ENCODE results near the gene IFRD1.

Gene IFRD1

GRCh38 chr7:112449902-112450806, at the start of gene IFRD1:
IFRD1 (plus strand) TSS chr7:112450460; CDS start chr7:112450689, 229 bp downstream.
- peak; percentile 99 to 100 for DNase-seq

DNA sequence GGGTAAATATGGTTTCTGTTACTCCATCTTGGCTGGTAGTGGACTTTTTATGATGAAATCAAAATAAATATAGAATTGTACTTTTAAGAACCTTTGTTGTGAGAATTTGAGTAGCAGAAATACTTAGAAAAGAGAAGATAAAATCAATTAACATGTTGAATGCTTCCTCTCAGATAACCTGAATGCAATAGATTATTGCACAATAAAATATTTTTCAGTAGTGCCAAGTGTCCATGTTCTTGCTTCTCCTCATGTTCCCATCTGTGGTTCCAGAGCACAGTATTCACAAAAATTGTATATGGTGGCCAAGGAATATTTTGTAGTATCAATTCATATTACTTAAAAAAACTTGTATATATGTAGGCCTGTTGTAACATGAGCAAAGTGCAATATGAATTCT, 45.9 kb upstream of the IFRD1 start:
- no peak for DNase-seq

DNA sequence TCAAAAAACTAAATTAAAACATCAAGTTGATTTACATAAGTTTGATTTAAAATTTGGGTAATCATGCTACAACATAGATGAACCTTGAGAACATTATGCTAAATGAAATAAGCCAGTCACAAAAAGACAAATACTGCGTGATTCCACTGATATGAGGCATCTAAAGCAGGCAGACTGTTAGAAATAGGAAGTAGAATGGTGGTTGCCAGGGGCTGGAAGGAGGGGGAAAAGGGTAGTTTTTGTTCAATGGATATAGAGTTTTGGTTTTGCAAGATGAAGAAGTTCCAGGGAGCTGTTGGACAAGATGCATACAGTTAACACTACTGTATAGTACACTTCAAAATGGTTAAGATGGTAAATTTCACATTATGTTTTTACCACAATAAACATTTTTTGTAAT, 45.0 kb upstream of the IFRD1 start:
- DNase-seq, result no peak

GRCh38 chr7:112407261-112407660, 43.0 kb upstream of the IFRD1 start:
- no peak for DNase-seq

GRCh38 chr7:112410092-112410491, 40.2 kb upstream of the IFRD1 start:
- DNase-seq, result no peak

GRCh38 chr7:112411186-112411795, 39.0 kb upstream of the IFRD1 start:
- no peak for DNase-seq

- no peak for DNase-seq
These were observed 35.3 kb upstream of the IFRD1 start for GRCh38 chr7:112414855-112415490.

GRCh38 chr7:112416127-112416526, 34.1 kb upstream of the IFRD1 start:
- DNase-seq, result no peak

DNA sequence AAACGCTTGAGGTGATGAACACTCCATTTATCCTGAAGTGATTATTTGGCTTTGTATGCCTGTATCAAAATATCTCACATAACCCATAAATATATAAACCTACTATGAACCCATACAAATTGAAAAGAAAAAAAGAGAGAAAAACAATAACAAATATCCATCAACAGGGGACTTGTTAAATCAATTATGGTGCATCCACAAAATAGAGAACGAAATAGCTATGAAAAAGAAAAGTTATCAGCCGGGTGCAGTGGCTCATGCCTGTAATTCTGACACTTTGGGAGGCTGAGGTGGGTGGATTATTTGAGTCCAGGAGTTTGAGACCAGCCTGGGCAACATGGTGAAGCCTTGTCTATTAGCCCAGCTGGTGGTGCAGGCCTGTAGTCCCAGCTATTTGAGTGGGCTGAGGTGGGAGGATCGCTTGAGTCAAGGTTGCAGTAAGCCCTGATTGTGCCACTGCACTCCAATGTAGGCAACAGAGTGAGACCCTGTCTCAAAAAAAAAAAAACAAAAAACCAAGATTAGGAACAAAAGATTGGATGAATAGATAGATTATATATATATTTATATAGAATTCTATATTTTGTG, 30.6 kb upstream of the IFRD1 start:
- no peak for DNase-seq

- no peak for DNase-seq
These were observed 29.9 kb upstream of the IFRD1 start for GRCh38 chr7:112420236-112420861.

DNA sequence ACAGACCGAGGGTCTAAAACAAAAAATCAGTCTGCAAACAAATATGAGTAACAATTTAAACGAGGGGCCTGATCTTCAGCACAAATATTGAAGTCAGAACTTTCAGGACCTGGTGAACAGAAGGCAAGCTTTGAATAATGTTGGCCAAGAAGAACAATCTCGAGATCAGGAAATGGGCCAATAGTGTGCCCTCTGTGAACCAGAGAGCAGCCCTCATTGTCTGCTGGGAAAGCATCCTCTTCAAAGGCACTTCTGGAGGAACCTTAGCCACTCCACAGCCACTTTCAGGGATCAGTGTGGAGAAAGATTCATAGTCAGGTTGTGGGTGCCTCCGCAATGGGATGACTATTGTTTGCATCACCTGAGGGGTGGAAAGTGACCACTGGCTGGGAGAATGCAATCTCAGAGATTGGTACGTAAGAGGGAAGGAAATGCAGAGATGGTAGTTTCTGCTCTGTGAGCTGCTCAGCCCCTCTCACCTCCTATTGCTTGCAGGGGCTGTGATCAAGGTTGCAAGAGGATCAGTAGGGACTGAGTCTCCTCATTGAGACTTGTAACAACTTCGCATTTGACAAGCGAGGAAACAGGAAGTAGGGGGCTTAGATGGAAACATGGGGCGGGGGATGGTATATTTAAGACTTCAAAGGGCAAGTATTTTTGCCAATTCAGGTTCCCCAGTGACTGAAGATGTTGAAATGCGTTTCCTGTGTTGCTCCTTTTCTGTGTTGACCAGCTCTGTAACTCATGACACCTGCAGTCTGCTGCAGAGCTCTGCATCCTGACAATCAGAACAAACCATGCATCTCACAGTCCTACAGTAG, 28.4 kb upstream of the IFRD1 start:
- DNase-seq, result no peak

DNA sequence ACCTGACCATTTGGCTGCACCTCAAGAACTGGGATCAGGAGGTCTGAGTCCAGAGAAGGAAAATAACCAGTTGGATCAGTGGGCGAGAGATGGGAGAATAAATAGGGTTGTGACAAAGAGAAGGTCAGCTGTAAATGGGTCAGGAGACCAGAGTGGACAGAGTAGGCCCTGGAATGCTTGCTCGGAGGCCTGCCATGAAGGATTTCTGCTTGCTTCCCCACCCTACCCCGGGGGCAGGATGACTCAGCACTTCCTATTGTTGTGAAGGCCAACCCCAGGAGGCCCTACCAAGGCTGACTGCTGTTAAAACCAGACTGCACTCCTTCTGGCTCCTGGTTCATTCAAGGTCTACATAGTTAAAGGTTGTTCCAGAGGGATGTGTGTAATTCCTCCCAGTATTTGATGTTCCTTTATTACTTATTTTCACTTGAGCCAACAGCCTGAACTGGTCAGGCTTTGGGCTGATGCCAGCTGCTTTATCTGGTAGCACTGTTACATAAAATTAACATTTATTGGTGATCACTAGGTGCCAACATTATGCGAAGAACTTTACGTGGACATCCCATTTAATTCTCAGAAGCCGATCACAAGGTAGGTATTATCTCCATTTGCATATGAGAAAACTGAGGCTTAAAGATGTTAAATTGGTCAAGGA, 27.3 kb upstream of the IFRD1 start:
- DNase-seq, result peak; percentile 15 to 30

GRCh38 chr7:112423987-112424386, 26.3 kb upstream of the IFRD1 start:
- no peak for DNase-seq

- DNase-seq, result no peak
These were observed 22.3 kb upstream of the IFRD1 start for GRCh38 chr7:112427984-112428383.

DNA sequence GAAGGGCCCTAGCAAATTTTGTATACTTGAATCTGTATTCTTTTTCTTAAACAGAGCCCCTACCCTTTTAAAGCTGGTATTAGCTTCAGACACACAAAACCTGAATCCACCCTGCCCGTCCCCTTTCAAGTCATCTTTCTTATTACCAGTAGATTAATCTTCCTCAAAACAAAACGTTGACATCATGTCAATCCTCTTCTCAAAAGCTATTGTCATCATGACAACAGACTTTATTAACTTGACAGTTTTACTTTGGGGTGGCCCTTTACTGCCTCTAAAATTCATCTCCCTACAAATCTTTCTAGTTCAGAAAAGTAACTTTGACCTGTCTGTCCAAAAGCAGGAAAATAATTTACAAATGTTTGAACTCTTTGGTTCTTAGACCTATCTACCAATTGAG, 21.5 kb upstream of the IFRD1 start:
- no peak for DNase-seq

GRCh38 chr7:112430649-112431048, 19.6 kb upstream of the IFRD1 start:
- no peak for DNase-seq

- DNase-seq, result no peak
These were observed 18.5 kb upstream of the IFRD1 start for GRCh38 chr7:112431803-112432202.

- no peak for DNase-seq
These were observed 17.0 kb upstream of the IFRD1 start for GRCh38 chr7:112433289-112433688.

GRCh38 chr7:112437072-112437471, 13.2 kb upstream of the IFRD1 start:
- DNase-seq, result no peak

GRCh38 chr7:112439476-112439875, 10.8 kb upstream of the IFRD1 start:
- no peak for DNase-seq

DNA sequence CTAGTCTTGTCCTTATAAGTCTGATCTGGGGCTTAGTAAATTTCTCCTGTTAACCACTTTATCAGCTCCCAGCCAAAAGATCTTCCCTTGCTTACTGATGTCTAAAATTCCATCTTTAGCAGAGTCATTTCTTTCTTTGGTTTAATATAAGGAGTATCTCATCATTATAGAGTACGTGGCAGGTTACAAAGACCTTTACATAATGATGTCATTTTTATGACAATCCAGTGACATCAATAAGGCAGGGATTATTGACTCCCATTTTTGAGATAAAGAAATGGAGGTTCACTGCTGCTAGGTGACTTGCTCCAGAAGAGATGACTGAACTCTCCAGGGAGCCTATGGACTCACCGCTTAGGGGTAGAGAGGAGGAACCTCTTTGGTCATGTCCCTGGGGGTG, 8.1 kb upstream of the IFRD1 start:
- DNase-seq, result no peak

DNA sequence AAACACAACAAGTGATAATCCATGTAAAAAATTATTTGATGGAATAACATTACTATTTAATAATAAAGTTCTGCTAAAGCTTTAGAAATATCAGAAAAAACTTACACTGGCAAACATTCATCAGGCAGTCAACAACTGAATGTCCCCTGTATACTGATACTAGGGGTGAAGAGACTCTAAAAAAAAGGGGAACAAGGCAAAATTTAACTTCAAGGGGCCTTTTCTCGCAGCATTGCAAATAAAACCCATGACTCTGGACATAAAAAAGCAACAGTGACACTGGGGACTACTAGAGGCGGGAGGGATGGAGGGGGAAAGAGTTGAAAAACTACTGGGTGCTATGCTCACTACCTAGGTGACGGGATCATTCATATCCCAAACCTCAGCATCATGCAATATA, 5.8 kb upstream of the IFRD1 start:
- no peak for DNase-seq
